22Rv1 (cell line): ENCODE results near the gene ALDH1B1.

Experiments
- ZFX ChIP-seq: fragments of 450-650 bp; IDR thresholded peaks from 2 replicates; pipeline ENCODE4 v1.6.1; 2017; ENCODE audit warnings: antibody characterized with exemption, borderline replicate concordance
- TF ChIP-seq, protein P1 (sequence below): fragments of 450-650 bp; IDR thresholded peaks from 2 replicates; pipeline ENCODE4 v1.5.1; 2017; ENCODE audit warnings: mild to moderate bottlenecking

DNA sequence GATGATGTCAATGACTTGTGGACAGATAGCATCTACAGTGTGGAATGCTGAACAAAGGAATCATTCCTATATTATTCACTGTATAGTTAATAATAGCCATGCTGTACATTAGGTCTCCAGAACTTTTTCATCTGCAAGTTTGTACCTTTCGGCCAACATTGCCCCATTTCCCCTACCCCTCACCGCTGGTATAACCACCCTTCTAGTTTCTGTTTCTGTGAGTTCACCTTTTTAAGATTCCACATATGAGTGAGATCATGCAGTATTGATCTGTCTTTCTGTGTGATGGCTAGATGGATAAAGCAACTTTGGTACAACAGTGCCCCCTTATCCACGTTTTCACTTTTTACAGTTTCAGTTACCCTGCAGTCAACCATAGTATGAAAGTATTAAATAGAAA lies 18.8 kb upstream of the ALDH1B1 start:
- TF ChIP-seq, protein P1, sequence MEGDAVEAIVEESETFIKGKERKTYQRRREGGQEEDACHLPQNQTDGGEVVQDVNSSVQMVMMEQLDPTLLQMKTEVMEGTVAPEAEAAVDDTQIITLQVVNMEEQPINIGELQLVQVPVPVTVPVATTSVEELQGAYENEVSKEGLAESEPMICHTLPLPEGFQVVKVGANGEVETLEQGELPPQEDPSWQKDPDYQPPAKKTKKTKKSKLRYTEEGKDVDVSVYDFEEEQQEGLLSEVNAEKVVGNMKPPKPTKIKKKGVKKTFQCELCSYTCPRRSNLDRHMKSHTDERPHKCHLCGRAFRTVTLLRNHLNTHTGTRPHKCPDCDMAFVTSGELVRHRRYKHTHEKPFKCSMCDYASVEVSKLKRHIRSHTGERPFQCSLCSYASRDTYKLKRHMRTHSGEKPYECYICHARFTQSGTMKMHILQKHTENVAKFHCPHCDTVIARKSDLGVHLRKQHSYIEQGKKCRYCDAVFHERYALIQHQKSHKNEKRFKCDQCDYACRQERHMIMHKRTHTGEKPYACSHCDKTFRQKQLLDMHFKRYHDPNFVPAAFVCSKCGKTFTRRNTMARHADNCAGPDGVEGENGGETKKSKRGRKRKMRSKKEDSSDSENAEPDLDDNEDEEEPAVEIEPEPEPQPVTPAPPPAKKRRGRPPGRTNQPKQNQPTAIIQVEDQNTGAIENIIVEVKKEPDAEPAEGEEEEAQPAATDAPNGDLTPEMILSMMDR = no peak
- TF ChIP-seq ZFX = no peak
